GM18909 (cell line): ENCODE results near the gene MAP1B.

Experiments used
- ATAC-seq: cut with Tn5 transposase; IDR thresholded peaks from one replicate; pipeline ENCODE4 v1.9.1; 2021; ENCODE audit warnings: mild to moderate bottlenecking; ENCODE audit not compliant: unreplicated experiment, poor library complexity

MAP1B gene

GRCh38 chr5:72129725-72130124 is 22.4 kb downstream of the MAP1B start:
- no peak for ATAC-seq

- no peak for ATAC-seq
Observed at GRCh38 chr5:72130351-72130761, 23.1 kb downstream of the MAP1B start.

GRCh38 chr5:72133212-72133990 is 26.1 kb downstream of the MAP1B start:
- ATAC-seq: no peak

- no peak for ATAC-seq
Observed at GRCh38 chr5:72134226-72134899, 27.1 kb downstream of the MAP1B start.

- ATAC-seq: no peak
Observed at GRCh38 chr5:72137826-72138409, 30.6 kb downstream of the MAP1B start.

- ATAC-seq: peak; percentile 68
Observed at GRCh38 chr5:72138943-72139521, 31.8 kb downstream of the MAP1B start.

- no peak for ATAC-seq
Observed at GRCh38 chr5:72140711-72141110, 33.4 kb downstream of the MAP1B start.

GRCh38 chr5:72141440-72142355 is 34.4 kb downstream of the MAP1B start:
- no peak for ATAC-seq

- no peak for ATAC-seq
Observed at GRCh38 chr5:72144762-72145161, 37.5 kb downstream of the MAP1B start.

- ATAC-seq: no peak
Observed at GRCh38 chr5:72145348-72145747, 38.1 kb downstream of the MAP1B start.

- ATAC-seq: no peak
Observed at GRCh38 chr5:72146056-72146455, 38.8 kb downstream of the MAP1B start.

- no peak for ATAC-seq
Observed at GRCh38 chr5:72147569-72147968, 40.3 kb downstream of the MAP1B start.

GRCh38 chr5:72149742-72150141 is 42.5 kb downstream of the MAP1B start:
- ATAC-seq: no peak

GRCh38 chr5:72151169-72151568 is 43.9 kb downstream of the MAP1B start:
- no peak for ATAC-seq

- no peak for ATAC-seq
Observed at GRCh38 chr5:72151646-72152045, 44.4 kb downstream of the MAP1B start.

GRCh38 chr5:72152545-72152944 is 45.3 kb downstream of the MAP1B start:
- no peak for ATAC-seq

- no peak for ATAC-seq
Observed at GRCh38 chr5:72153551-72153950, 46.3 kb downstream of the MAP1B start.

GRCh38 chr5:72154076-72154756 is 46.9 kb downstream of the MAP1B start:
- no peak for ATAC-seq

- ATAC-seq: no peak
Observed at GRCh38 chr5:72156946-72157624, 49.8 kb downstream of the MAP1B start.
